Camera-type eye (tissue), 1 donor: ENCODE data around the gene GCM1. TPM values are rescaled to one million over a fixed set of nuclear protein-coding genes. Genes with fewer than 3 reads are reported as not detected.

ENCODE experiments used
- total RNA-seq: library from RNA; depleted of rRNA; stranded (reverse); fragments of >200 nt; gene quantifications from one replicate; pipeline ENCODE4 v1.2.3, GENCODE V29; 2014

GCM1 gene
- not detected for total RNA-seq

DNA sequence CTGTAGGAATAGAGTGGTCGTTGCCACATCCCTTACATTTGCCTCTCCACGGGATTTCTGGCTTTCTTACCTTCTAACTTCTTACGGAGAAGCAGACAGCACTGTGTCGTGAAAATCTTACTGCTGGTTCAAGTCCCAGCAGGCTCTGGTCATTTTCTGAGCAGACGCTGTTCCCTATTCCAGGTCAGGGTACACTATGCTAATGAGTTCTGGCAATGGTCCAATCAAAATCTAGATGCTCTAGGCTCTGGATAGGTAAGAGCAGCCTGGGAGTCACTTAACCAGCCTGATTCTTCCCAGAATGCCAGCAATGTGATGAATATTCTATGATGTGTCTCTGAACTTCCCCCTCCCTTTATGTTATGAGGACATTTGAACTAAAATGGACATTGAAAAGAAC, at the start of gene GCM1:
GCM1 (minus strand) TSS at position 158 of the 400 bp plus-strand sequence. CDS start 3,209 bp downstream, outside the sequence.

Other genes with a start within 250 kb of the GCM1 start
- not detected for gene GSTA3, start 239.1 kb downstream of the GCM1 start, total RNA-seq
- gene GSTA4, start 153.6 kb downstream of the GCM1 start, total RNA-seq = 70.9 TPM
- gene CILK1, start 87.0 kb downstream of the GCM1 start, total RNA-seq = 37.9 TPM
- 54.6 TPM for gene FBXO9, start 83.4 kb downstream of the GCM1 start, total RNA-seq
- gene ELOVL5, start 200.1 kb upstream of the GCM1 start, total RNA-seq = 54.9 TPM